ENCODE results near the gene OR4E1.
"Not testable (repeated sequence)": the region's sequence is repeated elsewhere in the genome, so short reads cannot be mapped to it uniquely, and the experiment has no call there.

Gene OR4E1

DNA sequence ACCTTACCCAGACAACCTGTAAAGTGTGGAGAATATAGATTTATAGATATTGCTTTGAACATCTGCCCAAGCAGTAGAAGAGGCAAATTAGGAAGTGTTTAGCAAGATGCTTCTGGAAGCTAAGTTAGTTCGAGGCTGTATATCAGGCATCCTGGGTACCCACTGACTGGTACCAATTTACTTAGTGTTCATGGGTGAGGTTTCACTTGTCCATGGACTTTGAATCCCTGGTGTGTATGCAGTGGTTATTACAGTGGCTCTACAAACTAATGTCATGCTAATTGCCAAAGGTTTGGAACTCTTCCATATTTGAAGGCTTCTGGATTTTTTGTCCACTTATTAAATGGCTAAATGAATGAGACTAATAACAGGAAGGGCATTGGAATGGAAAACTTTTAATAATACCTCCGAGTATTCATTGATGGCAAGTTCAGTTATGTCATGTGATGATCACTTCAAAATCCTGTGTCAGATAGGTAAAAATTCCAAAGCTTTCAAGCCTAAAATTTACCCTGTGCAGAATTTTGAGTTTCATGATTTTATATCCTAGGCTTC lies 20.2 kb downstream of the OR4E1 start, which contains the start of gene OR4E2:
Gene OR4E2, plus strand, starts transcription at position 505 of the 555 bp plus-strand sequence. CDS start 11,248 bp downstream, outside the sequence.
- DNase-seq (ENCODE audit: low spot score) = no peak

DNA sequence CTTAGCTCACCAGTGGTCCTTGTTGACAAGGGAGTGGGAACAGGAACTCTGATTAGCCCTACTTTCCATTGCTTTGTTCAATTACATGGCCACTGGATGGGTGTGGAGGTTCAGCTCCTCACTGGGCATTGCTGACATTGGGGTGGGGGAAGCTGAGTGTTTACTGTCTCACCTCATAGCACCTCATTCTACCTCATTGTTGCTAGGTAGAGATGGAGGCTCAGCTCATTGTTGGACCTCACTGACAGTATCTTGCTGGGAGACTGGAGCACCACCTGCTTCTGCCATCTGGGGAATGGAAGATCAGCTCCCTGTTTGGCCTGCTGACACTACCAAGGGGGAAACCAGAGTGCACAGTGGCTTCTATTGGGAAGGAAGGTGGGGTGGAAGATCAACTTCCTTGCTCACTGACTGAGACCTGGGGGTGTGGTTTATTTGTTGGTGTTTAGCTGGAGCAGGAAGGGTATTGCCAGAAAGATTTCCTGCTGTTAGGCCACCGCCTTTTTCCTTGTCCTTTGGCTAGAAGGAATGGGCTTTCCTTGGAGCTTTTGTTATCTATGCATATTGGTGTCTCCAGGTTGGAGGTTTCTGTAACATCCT lies 21.3 kb downstream of the OR4E1 start:
- no peak for DNase-seq (ENCODE audit: low spot score)

DNA sequence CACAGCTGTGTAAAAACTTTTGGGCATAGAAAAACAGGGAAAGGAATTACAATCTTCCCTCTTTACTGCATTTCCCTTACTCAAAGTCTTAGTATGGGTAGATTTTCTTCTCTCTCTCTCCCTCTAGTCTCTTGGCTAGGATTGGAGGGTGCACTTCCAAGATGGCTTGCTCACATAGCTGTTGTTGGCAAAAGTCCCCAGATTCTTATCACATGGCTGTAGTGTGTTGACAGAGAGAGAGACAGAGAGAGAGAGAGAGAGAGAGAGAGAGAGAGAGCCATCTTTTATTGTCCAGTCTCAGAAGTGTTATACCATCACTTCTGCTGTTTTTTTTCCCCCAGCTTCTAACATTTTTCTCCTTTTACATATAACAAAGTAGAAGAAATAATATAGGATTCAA lies 26.2 kb downstream of the OR4E1 start:
- DNase-seq (ENCODE audit: low spot score) = no peak

- no peak for DNase-seq (ENCODE audit: low spot score)
Observed at GRCh38 chr14:21643407-21643806, 30.2 kb downstream of the OR4E1 start.

DNA sequence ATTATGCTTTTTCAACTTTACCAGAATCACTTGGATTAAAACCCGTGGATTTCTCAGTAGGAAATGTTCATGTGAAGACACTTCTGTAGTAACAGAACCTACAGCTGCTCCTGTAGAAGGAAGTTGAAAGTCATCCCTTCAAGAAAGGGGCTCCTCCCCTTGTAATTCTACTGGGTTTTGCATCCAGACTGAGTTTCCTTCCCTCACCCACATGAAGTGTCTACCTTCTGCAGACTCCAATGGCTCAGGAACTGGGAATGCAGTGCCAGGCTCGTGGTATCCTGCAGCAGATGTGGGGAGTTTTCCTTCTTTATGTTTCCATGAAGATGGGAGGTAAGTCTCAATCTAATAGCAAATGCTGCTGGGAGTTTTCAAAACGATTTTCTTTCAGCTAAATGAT lies 30.9 kb downstream of the OR4E1 start:
- no peak for DNase-seq (ENCODE audit: low spot score)

DNA sequence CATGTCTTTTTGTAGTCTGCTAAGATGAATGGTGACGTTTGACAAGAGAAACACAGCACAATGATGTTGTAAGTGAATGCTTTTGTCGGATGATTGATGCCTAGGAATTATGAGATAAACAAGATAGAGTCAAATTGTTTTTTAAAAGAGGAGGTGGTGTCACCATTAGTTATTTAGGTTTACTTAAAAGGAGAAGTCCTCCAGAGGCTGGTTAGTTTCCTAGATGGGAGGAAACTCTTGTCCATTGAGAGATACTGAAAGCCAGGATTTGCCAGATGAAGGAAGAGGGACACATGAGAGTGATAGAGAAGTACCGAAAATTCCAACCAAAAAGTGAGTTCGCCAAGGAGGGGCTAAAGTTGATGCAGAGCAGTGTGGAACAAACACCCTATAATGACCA lies 38.8 kb downstream of the OR4E1 start, which contains the start of gene OR10G2:
Gene OR10G2, minus strand, starts transcription at position 101 of the 400 bp plus-strand sequence. Its CDS starts 98 bp downstream, at position 3.
- DNase-seq (ENCODE audit: low spot score) = no peak

GRCh38 chr14:21631084-21631483 lies 42.5 kb downstream of the OR4E1 start:
- DNase-seq (ENCODE audit: low spot score) = no peak

- DNase-seq (ENCODE audit: low spot score) = not testable (repeated sequence)
Observed at GRCh38 chr14:21630503-21630902, 43.1 kb downstream of the OR4E1 start.

GRCh38 chr14:21626491-21627230 lies 47.0 kb downstream of the OR4E1 start:
- no peak for DNase-seq (ENCODE audit: low spot score)

Small RNAs within 50 kb of the gene (small RNA-seq; reads per million reads assigned to genes)
- 0 reads per million in 2 experiments for gene AC243972.3
